Limb (tissue), 2 donors: ENCODE results near the gene ADAMTS4.

ENCODE experiments used
- DNase-seq, 2 donors: peaks; one replicate each; pipeline ENCODE4 v3.0.0-alpha.2; 2016; ENCODE audit errors: extremely low spot score in 2 of 2

The ADAMTS4 gene

DNA sequence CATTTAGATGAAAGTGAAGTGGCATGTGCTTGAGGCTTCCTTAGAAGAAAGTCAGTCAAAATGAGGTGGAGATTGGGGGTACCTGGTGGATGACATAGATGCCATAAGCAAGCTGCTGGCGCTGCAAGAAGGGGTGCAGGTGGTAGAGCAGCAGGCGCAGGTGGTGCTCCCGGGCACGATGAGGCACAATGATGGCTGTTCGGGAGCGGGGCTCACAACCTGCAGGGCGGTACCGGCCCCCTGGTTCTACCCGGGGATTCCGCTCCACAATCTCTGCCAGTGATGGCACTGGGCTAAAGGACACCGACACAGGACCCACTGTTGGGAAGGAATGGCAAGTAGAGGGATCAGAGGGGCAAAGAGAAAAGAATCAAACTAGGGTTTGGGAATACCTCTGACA lies 23.9 kb downstream of the ADAMTS4 start:
- DNase-seq, result no peak

DNA sequence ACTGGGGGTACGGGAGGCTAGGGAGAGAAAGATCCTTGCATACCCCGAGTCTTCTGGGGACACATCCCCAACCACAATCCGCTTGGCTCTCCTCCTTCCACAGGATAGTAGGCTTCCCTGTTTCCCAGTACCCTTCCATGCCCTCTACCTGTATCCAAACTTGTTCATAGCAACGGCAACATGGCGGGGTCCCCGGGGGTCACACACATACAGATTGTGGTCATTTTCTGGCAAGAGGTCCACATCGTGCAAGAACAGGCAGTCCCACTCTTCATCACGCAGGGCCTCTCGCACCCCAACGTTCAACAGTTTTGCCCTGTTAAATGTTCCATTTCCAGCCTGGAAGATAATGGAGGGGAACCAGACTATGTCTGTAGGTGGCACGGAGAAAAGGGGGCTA lies 25.1 kb downstream of the ADAMTS4 start:
- DNase-seq, result no peak

DNA sequence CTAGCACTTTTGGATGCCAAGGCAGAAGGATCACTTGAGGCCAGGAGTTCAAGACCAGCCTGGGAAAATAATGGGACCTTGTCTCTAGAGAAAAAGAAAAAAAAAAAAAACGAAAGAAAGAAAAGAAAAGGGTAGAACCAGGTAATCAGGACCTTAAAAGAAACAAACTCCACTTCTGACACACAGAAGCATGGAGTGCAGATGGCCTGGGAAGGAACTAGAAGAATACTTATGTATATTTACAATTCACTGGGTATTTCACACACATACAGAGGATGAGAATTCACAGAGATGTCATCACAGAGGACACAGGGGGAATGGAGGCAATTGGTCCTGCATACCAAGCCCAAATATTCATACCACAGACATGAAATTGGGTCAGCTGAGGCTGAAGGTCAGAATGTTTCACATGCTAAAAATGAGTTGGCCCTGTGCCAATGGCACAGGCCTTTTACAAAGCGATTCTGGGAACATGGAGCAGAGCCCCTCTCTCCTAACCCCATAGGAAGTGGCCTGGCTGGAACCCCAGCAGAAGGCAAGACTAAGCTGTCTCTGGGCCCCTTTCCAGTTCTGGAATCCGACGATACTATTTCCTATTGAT lies 26.0 kb downstream of the ADAMTS4 start:
- DNase-seq, result no peak

DNA sequence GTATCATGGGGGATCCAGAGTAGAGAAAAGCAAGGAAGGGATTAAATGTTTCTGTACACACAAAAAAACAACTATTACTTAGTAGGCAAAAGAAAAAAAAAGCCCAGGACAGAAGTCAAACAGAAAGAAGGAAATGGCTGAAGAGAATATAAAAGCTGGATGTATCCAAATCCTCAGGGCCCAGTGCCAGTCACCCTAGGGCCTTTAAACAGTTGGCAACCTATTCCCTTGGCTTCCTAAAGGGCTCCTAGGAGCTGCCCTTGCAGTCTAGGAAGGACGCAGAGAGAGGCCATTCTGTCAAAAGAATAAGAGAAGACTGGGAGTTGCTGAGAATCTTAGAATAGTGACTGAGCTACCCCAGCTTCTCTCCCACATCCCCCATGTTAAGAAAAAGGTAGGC lies 26.5 kb downstream of the ADAMTS4 start:
- no peak for DNase-seq

DNA sequence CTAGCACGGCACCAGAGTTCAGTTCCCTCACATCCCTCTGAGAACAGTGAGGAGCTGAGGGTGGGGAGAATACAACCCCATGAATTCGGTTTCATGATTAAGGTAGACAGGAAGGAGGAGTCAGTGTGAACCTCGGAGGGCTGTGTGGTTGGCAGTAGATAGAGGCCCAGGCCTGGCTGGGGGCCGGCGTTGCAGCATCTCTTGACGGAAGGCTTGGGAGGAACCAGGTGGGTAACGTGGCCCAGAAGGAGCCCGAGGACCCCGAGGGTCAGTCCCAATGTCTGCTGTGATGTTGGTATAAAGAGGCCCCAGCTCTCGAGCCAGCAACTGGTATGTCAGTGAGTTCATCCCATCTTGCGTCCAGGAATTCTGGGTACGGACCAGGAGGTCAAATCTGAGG lies 27.2 kb downstream of the ADAMTS4 start:
- DNase-seq, result no peak

DNA sequence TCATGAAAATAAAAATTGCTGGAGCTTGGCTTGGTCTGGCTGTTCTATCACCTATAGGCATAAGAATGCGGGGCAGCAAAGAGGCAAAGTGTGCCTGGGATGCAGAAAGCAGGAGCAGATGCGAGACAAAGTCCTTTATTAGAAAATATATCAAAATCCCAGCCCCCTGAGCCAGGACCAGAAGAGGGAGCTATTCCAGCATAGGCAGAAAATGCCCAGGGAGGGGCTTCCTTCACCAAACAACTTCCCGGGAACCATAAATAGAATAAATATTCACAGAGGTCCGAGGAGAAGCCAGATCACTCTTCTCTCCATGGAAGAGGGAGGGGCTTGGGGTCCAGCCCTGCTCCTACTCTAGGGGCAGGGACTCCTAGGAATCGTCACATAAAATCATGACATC lies 27.7 kb downstream of the ADAMTS4 start:
- no peak for DNase-seq

DNA sequence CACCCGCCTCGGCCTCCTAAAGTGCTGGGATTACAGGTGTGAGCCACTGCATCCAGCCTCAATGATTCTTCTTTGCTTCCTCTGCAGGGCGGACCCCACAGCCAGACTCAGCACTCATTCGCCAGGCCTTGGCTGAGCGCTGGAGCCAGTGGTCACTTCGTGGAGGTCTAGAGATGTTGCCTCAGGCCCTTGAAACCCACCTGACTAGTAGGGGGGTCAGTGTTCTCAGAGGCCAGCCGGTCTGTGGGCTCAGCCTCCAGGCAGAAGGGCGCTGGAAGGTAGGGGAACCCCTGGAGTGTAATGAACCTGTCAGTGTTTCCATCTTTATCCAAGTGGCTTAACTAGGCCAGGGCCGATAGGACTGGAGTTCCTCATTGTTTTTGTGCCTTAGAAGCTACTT lies 29.9 kb downstream of the ADAMTS4 start:
- DNase-seq, result no peak

DNA sequence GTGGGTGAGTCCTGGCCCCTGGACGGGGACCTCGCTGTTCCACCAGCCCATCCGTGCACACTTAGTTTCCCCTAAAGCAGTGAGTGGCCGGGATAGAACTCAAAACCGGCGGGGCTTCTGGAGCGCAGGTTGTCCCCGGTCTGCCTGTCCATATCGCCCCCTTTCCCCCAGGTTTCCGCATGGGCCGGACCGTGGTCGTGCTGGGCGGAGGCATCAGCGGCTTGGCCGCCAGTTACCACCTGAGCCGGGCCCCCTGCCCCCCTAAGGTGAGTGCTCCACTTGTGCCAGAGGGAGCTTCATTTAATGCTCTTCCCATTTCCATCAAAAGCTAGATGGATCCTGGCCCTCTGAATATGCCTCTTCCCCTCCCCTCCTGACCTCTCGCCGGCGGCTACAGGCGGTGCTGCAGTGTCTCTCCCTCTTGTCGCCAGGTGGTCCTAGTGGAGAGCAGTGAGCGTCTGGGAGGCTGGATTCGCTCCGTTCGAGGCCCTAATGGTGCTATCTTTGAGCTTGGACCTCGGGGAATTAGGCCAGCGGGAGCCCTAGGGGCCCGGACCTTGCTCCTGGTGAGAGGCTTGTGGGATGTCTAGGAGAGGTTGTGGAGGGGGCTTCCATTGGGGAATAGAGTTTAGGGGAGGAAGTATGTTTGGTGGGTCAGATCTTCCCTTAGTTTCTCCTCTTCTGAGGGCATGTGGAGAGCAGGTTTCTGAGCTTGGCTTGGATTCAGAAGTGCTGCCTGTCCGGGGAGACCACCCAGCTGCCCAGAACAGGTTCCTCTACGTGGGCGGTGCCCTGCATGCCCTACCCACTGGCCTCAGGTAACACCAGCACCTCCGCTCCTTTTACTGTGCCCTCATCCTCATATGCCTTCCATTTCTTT lies 31.9 kb downstream of the ADAMTS4 start:
- DNase-seq, result peak in 1 of 2 donors; percentile 51

DNA sequence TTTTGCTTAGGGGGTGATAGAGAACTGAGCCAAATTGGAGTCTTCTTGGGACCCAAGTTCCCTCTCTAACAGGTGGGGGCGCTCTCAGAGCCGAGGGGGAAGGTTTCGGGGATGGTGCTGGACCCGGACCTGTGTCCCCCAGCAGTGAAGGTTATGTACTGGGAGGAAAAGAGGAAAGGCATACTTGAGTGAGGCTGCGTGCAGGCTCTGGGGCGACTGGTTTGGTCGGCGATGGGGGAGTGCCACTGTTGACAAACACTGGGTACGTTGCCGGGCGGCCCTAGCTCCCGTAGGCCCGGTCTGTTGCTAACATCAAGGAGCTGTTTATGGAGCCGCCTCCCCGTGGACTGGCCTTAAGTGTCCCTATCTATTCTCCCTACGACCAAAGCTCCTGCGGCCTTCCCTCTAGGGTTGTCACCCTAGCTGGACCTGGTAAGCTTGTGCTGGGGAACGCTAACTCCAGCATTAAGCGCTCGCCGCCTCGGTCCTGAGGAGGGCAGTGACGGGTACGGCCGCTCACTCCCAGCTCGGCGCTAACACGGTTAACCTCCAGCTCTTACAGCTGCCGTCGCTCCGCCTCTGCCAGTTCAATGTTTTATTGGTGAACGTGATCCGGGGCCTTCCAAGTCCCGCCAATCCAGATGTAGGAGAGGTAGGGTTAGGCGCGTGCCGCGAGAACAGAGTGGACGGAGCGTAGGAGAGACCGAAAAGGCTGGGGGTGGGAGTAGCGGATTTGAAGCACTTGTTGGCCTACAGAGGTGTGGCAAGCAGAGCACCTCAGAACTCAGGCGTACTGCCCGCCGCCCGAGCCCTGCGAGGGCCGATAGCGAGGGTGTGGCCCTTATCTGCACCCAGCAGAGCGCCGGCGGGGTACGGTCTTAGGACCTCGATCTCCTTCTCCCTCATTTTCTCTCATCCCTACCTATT lies 32.8 kb downstream of the ADAMTS4 start, which contains the start of gene PPOX:
TSS of gene PPOX (plus strand) at position 685 of the 927 bp plus-strand sequence. CDS start 422 bp downstream, outside the sequence.
- peak; percentile 94 to 98 for DNase-seq

DNA sequence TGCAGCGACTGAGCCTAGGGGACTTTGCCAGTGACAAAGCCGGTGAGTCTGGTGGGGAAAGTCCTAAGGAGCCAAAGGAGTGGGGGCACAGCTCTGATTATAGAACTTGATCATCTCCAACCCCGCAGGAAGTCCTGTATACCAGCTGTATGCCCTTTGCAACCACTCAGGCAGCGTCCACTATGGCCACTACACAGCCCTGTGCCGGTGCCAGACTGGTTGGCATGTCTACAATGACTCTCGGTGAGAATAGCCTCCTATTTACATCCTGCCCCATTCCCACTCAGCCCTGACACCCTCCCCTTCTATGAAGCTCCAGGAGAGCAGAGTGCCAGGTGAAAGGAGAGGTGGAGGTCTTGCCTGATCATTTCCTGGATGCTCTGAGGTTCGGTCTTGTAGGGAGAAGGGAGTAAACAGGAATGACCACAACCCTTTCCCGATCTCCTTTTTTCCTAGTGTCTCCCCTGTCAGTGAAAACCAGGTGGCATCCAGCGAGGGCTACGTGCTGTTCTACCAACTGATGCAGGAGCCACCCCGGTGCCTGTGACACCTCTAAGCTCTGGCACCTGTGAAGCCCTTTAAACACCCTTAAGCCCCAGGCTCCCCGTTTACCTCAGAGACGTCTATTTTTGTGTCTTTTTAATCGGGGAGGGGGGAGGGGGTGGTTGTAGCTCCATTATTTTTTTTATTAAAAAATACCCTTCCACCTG lies 33.8 kb downstream of the ADAMTS4 start:
- DNase-seq, result no peak

DNA sequence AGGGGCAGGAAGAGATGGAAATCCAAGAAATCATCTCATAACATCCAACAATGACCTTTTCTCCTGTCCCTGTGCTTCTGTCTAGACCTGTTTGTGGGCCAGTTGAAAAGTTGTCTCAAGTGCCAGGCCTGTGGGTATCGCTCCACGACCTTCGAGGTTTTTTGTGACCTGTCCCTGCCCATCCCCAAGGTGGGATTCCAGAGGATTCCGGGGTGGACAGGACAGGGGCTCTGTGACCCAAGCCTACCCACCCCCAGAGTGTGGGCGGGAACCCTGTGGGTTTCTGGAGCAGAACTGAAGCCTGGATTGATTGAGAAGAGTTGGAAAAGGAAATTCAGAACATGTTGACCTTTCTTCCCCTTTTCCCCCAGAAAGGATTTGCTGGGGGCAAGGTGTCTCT lies 35.1 kb downstream of the ADAMTS4 start:
- DNase-seq, result no peak

DNA sequence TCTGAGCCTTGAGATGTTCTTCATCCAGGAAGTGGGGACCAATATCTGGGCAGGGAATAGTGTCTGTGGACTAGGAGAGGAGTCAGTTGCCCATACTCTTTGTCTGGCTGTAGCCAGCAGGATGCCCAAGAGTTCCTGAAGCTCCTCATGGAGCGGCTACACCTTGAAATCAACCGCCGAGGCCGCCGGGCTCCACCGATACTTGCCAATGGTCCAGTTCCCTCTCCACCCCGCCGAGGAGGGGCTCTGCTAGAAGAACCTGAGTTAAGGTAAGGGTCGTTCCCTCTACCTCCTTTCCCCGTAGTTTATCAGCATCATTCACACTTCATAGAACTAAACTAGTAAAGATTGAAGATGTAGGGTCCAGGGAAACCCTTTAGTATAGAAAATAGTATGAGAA lies 36.0 kb downstream of the ADAMTS4 start:
- no peak for DNase-seq

DNA sequence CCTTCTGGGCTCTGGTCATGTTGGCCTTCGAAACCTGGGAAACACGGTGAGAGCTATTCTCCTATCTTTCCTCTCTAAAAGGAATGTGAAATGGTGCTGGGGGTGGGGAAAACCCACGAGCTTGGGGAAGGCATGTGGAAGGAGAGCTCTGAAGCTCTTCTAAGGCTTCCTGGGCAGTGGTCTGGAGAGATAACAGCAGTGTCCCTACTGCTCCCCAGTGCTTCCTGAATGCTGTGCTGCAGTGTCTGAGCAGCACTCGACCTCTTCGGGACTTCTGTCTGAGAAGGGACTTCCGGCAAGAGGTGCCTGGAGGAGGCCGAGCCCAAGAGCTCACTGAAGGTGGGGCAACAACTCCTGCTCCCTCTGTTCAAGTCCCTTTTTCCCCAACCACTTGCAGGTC lies 36.8 kb downstream of the ADAMTS4 start:
- no peak for DNase-seq

DNA sequence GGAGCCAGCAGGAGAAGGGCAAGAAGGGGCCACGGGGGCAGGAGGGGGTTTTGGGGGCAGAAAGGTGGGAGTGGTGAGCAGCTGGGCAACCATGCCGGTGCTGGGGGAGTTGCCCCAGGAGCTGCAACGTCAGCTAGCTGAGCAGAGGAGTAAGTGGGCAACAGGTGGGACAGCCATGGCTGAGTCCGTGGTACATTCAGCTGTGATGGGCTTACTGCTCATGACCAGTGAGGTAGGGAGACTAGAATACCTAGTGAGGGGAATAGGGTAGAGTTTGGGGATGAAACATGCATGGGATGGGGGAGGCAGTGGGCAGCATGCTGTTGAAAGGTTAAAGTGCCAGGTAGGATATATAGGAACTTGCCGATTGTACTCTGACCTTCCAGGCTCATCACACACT lies 37.2 kb downstream of the ADAMTS4 start:
- no peak for DNase-seq

DNA sequence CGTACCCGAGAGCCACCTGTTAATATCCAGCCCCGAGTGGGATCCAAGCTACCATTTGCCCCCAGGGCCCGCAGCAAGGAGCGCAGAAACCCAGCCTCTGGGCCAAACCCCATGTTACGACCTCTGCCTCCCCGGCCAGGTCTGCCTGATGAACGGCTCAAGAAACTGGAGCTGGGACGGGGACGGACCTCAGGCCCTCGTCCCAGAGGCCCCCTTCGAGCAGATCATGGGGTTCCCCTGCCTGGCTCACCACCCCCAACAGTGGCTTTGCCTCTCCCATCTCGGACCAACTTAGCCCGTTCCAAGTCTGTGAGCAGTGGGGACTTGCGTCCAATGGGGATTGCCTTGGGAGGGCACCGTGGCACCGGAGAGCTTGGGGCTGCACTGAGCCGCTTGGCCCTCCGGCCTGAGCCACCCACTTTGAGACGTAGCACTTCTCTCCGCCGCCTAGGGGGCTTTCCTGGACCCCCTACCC lies 38.1 kb downstream of the ADAMTS4 start:
- no peak for DNase-seq

DNA sequence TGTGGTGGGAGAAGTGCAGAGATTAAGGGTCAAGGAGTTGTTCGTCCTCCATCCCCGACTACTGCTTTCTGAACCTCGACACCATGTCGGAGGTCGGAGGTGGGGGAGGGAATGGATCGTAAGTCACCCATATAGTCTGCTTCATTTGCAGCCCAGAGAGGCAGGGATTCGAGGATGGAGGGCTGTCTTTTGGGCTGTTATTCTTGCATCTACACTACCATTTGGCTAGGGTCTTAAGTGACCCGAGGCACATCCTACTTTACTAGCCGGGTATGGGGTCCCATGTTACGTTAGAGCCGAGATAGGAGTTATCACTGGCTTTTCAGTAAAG lies 39.0 kb downstream of the ADAMTS4 start:
- no peak for DNase-seq

DNA sequence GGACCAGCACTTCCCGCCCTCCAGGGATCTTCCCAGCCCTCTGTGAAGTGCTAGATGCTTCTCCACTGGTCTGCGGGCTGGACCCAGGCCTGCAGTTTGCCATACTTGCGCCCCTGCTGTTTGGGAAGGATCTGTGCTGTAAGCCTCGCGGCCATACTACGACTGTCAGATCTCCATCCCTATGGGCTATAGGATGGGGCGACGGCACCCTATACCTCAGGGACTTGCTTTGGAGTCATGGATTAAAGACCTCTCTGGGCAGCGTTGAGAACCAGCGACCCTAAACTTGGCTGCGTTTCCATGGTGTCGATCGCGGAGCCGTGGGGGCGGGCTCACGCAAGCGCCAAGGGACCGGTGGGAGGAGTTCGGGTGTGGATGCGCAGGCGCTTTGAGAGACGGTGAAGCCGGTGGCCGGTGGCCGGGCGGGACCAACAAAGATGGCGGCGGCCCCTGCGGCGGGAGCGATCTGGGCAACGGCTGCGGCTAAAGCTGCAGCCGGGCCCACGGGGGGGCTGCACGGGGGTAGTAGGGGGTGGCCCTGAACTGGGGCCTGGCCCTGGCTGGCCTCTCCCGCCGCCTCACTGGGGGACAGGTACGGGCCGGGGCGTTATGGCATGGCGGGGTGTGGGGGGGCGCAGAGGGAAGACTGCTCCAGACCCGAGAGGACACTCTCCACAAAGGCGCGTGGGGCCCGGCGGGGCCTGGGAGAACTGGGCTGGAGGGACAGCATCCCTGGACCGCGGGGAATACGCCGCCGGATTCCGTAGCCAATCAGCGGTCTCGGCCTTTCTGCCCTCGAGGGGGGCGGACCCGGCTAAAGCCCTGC lies 39.6 kb downstream of the ADAMTS4 start, which contains the start of gene USP21:
TSS of gene USP21 (plus strand) at position 414 of the 826 bp plus-strand sequence. CDS start 1,141 bp downstream, outside the sequence.
- peak; percentile 95 to 96 for DNase-seq

DNA sequence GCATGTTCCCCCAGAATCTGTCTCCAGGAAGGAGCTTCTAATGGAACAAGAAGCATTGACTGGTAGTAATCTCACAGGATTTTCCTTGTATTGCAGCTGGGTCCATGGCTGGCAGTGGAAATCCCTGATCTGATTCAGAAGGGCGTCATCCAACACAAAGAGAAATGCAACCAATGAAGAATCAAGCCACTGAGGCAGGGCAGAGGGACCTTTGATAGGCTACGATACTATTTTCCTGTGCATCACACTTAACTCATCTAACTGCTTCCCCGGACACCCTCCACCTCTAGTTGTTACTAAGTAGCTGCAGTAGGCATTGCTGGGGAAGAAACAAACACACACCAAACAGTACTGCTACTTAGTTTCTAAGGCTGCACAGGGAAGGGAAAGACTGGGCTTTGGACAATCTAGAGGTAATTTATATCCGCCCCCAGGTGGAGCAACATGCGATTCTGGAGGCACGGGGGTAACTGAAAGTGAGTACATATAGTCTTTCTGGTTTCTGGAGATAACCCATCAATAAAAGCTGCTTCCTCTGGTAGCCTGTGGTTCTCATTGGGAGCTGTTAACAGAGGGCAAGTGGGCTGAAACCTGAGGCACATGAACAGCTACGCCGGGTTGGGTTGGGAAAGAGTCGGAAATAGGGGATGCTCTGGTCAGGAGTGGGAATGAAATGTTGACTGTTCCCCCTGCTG lies 40.4 kb downstream of the ADAMTS4 start:
- DNase-seq, result no peak

DNA sequence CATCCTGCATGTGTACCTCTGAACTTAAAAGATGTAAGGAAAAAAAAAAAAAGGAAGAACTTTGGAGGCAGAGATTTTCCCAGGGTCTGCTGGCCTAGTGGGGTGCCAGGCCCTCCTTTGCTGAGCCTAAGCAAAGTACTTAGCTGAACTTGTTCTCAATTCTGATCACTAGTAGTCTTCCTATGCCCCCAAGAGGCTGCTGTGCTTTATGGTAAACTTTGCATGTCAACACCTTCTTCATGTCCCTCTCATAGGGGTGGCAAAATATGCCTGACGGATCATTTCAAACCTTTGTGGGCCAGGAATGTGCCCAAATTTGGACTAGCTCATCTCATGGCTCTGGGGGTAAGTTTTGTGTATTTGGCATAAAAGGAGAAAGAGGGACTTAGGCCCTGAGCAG lies 41.0 kb downstream of the ADAMTS4 start:
- no peak for DNase-seq
